Stimulated activated CD8-positive, alpha-beta memory T cell treated with anti-CD3 and anti-CD28 coated beads, Interleukin-15, amount 100 ng/mL, for 4 hours (primary cell): ENCODE results near the gene GPR135.

Experiments
- DNase-seq, 2 donors: peaks; one replicate each; pipeline ENCODE4 v3.0.0-alpha.2; 2020; ENCODE audit warnings: low read depth in 2 of 2

The GPR135 gene

GRCh38 chr14:59424341-59425071 lies 40.7 kb downstream of the GPR135 start:
- no peak for DNase-seq

DNA sequence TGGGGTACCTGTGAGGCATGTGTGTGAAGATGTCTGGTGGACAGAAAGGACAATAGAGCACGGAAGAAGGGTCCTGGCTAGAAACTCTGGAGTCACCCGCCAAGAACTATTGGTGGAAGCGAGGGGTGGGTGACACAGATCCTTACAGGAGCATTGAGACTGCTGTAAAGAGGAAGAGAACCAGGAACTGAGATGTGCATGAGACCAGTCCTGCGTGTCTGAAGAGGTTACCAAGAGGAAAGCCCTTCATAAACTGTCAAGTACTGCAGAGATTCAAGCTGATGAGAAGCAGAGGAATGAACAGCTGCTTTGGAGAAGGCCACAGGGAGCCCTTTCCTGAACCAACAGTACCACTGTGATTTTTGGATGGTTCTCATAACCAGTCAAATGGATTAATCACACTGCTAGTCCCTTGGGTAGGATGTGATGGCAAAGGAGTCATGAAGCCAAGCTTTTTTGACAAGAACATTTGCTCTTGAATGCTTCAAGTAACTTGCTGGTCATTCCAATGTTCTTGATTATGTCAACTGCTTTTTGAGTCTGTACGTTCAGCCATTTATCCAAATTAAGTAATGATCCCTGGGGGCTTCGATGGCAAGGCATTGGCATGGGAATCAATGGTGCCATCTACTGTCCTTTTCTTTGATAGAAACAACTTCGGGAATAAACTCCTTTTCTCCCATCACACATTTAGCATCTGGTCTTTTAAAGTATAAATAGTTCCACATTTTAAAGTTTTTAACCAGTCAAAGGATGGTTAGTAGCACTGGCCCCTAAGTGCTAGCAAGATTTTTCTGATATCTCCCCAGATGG lies 42.9 kb downstream of the GPR135 start:
- DNase-seq: no peak

DNA sequence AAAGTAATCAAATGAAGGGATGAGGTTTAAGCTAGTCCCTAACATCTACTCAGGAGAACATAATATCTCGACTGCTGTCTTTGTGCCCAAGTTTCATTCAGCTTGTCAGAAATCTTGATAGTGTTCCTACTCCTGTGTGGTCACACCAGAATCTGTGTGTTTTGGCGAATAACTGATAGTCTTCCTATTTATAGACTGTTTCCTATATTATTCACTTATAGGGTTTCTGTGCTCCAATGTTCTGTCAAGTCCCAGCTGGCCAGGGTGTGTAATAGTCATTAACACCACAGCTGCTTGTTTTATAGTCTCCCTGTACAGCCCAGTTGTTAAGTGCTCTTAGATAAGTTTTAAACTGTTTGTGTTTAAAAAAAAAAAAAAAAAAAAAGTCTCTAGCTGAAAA lies 45.9 kb downstream of the GPR135 start:
- DNase-seq: no peak

DNA sequence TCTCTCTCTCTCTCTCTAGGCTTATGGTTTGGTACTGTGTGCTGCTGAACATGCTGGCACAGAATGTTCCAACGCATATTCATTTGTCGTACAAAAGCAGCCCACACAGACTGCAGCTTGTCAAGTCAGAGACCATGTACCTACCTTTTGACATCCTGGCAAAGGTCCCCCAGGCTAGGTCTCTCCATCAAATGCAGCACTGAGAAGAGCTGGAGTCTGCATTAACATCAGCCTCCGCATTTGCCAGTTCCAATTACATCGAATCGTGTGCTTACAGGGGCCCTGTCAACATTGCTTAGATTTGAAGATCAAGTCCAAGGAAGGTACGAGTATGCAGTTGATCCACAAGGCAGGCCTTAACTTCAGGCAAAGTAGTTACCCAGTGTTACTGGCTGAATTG lies 47.9 kb downstream of the GPR135 start:
- no peak for DNase-seq

- DNase-seq: no peak
Measured at GRCh38 chr14:59415836-59416602, 49.2 kb downstream of the GPR135 start.
